Mesenchymal stem cell (in vitro differentiated cells and primary cell): ENCODE results near the gene CLEC18A.

ENCODE experiments used
- DNase-seq: peaks from one replicate; pipeline ENCODE4 v3.0.0-alpha.2; 2013
- H2AFZ ChIP-seq: one replicate; pipeline ENCODE4 v1.6.1; 2013; ENCODE audit warnings: low read depth, mild to moderate bottlenecking, control low read depth, inconsistent platforms, low read length, moderate library complexity
- H2AK5ac ChIP-seq: 2 replicates; pipeline ENCODE4 v1.6.1; 2013; ENCODE audit warnings: low read length, moderate library complexity, mild to moderate bottlenecking, inconsistent platforms; ENCODE audit not compliant: severe bottlenecking
- H2BK120ac ChIP-seq: one replicate; pipeline ENCODE4 v1.6.1; 2013; ENCODE audit warnings: low read depth, mild to moderate bottlenecking, inconsistent platforms, low read length, moderate library complexity
- H2BK12ac ChIP-seq, 2 experiments: one replicate each; pipeline ENCODE4 v1.6.1; 2013; ENCODE audit warnings: inconsistent platforms in 2 of 2, low read length in 2 of 2, mild to moderate bottlenecking in 2 of 2, moderate library complexity in 2 of 2, control low read depth in 1 of 2
- H2BK15ac ChIP-seq: one replicate; pipeline ENCODE4 v1.6.1; 2013; ENCODE audit warnings: mild to moderate bottlenecking, low read depth, inconsistent platforms; ENCODE audit not compliant: poor library complexity, severe bottlenecking
- H2BK5ac ChIP-seq: 2 replicates; pipeline ENCODE4 v1.6.1; 2013; ENCODE audit warnings: low read depth, mild to moderate bottlenecking, low read length, control low read depth, inconsistent platforms; ENCODE audit not compliant: poor library complexity, severe bottlenecking
- H3K14ac ChIP-seq, 2 experiments: one replicate each; pipeline ENCODE4 v1.6.1; 2013; ENCODE audit warnings: inconsistent platforms in 2 of 2, low read length in 2 of 2, control low read depth in 1 of 2, mild to moderate bottlenecking in 1 of 2, moderate library complexity in 1 of 2
- H3K18ac ChIP-seq, 2 experiments: one replicate each; pipeline ENCODE4 v1.6.1; 2013; ENCODE audit warnings: inconsistent platforms in 2 of 2, low read length in 2 of 2, control low read depth in 1 of 2, low read depth in 1 of 2, mild to moderate bottlenecking in 1 of 2
- H3K23ac ChIP-seq, 2 experiments: one replicate each; pipeline ENCODE4 v1.6.1; 2013; ENCODE audit warnings: inconsistent platforms in 2 of 2, low read length in 2 of 2, mild to moderate bottlenecking in 2 of 2, moderate library complexity in 2 of 2, control low read depth in 1 of 2
- H3K27ac ChIP-seq: 2 replicates; pipeline ENCODE4 v1.5.1; 2013; ENCODE audit warnings: mild to moderate bottlenecking, moderate library complexity, low read length, control low read depth, inconsistent platforms; ENCODE audit not compliant: poor library complexity, severe bottlenecking
- H3K27me3 ChIP-seq, 2 experiments: 2 replicates each; pipeline versions ENCODE4 v1.6.1 to v1.7.0; 2013; ENCODE audit warnings: low read length in 2 of 2, mild to moderate bottlenecking in 2 of 2, moderate library complexity in 2 of 2, control low read depth in 1 of 2, inconsistent platforms in 1 of 2; ENCODE audit not compliant: control insufficient read depth in 1 of 2, insufficient read depth in 1 of 2
- H3K36me3 ChIP-seq, 2 experiments: 2 replicates each; pipeline versions ENCODE4 v1.6.1 to v1.7.0; 2013; ENCODE audit warnings: low read length in 2 of 2, control low read depth in 1 of 2, inconsistent platforms in 1 of 2, low read depth in 1 of 2, mild to moderate bottlenecking in 1 of 2; ENCODE audit not compliant: insufficient read depth in 2 of 2, control insufficient read depth in 1 of 2
- H3K4ac ChIP-seq, 2 experiments: one replicate each; pipeline ENCODE4 v1.6.1; 2013; ENCODE audit warnings: inconsistent platforms in 2 of 2, low read length in 2 of 2, mild to moderate bottlenecking in 2 of 2, moderate library complexity in 2 of 2, control low read depth in 1 of 2, low read depth in 1 of 2
- H3K4me1 ChIP-seq: 2 replicates; pipeline ENCODE4 v1.6.1; 2013; ENCODE audit warnings: low read depth, low read length, control low read depth; ENCODE audit not compliant: control insufficient read depth, insufficient read depth
- H3K4me2 ChIP-seq: 2 replicates; pipeline ENCODE4 v1.6.1; 2013; ENCODE audit warnings: low read length, mild to moderate bottlenecking, inconsistent platforms; ENCODE audit not compliant: poor library complexity, severe bottlenecking
- H3K4me3 ChIP-seq, 2 experiments: 2 replicates each; pipeline versions ENCODE4 v1.5.1 to v1.7.0; 2013; ENCODE audit warnings: low read length in 2 of 2, mild to moderate bottlenecking in 2 of 2, control low read depth in 1 of 2, low read depth in 1 of 2; ENCODE audit not compliant: insufficient read depth in 1 of 2
- H3K79me1 ChIP-seq: replicated peaks from 2 replicates; pipeline ENCODE4 v1.6.1; 2013; ENCODE audit warnings: mild to moderate bottlenecking, control low read depth, low read length, inconsistent platforms; ENCODE audit not compliant: poor library complexity, severe bottlenecking
- H3K9ac ChIP-seq: 2 replicates; pipeline ENCODE4 v1.7.0; 2013; ENCODE audit warnings: mild to moderate bottlenecking, low read length, moderate library complexity
- H3K9me3 ChIP-seq: 2 replicates; pipeline ENCODE4 v1.7.0; 2013; ENCODE audit warnings: mild to moderate bottlenecking, low read length; ENCODE audit not compliant: control insufficient read depth
- H4K8ac ChIP-seq: one replicate; pipeline ENCODE4 v1.6.1; 2013; ENCODE audit warnings: inconsistent platforms, mild to moderate bottlenecking, low read length, moderate library complexity
- H4K91ac ChIP-seq: one replicate; pipeline ENCODE4 v1.6.1; 2013; ENCODE audit warnings: mild to moderate bottlenecking, low read length, inconsistent platforms
- WGBS: methylation state at CpG from one replicate; pipeline ENCODE4 v1.1.7; 2013; ENCODE audit warnings: mixed read lengths; 5-methylcytosine and 5-hydroxymethylcytosine counted together

Gene CLEC18A

DNA sequence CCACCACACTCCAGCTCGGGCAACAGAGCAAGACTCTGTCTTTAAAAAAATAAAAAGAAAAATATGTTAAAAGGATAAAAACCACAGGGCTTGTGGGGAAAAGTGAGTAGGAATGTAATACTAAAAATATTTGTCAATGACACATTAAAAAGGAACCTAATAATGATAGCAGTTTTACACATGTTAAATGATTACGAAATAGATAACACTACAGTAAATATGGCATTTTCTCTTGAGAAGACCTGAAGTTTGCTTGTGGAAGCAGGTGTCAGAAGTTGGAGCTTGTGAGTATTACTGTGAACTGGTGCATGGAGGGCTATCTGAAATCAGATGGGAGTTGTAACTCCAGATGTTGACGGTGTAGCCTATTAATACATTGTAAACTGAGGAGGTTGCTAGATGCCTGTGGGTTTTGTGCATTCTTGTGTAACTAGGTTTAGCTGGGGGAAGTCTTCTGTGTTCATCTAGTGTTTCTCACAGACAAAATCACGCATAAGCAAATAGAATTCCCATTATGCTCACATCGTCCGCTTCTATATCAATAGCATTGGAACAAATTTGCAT is 44.2 kb upstream of the CLEC18A start:
- Histone ChIP-seq H3K18ac (no peak overlapping the region), H2BK15ac (no peak overlapping the region), H3K4me3 (no peak overlapping the region), H2AFZ (no peak overlapping the region), H3K14ac (no peak overlapping the region), H4K91ac (no peak overlapping the region), H3K27me3 (no peaks in the 10 kb centered on the region), H3K4me1 (peaks cover 5% of the 10 kb centered on the region), H3K4ac (no peak overlapping the region), H3K23ac (no peak overlapping the region), H3K36me3 (peaks cover 8 to 10% of the 10 kb centered on the region in 2 experiments), H3K9me3 (no peaks in the 10 kb centered on the region), H3K4me2 (no peak overlapping the region), H2BK12ac (no peak overlapping the region), H2AK5ac (no peak overlapping the region), H3K79me1 (peaks cover 1% of the 10 kb centered on the region), H4K8ac (no peak overlapping the region), H3K27ac (peak overlapping the region; percentile 65), H2BK5ac (no peak overlapping the region), H3K9ac (peak overlapping the region; percentile 20), H2BK120ac (no peak overlapping the region)
- DNase-seq = peak; percentile 83
- 59% methylated on average over 4 of the region's 6 CpGs for WGBS

DNA sequence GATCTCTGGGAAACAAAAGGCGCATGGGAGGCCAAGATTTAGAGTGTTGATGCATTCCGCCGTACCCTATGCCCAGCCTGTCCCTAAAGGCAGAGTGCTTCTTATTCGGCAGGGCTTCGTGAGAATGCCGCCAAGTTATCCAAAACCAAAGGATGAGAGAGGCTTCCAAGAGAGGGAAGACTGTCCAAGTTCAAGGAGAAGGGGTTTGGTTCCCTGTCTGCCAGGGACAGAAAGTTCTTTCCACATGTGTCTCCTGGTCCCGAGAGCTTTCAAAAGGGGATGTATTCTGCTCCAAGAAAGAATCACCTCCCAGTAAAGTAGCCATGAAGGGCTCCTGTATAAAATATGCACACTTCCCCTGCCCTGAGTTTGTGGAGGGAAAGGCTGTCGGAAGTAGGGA is 42.1 kb upstream of the CLEC18A start:
- Histone ChIP-seq H2AFZ (no peak overlapping the region), H3K4me2 (no peak overlapping the region), H3K18ac (no peak overlapping the region), H3K14ac (no peak overlapping the region), H3K23ac (no peak overlapping the region), H3K9ac (no peak overlapping the region), H3K79me1 (no peaks in the 10 kb centered on the region), H3K4ac (no peak overlapping the region), H3K9me3 (no peaks in the 10 kb centered on the region), H4K8ac (no peak overlapping the region), H2BK120ac (no peak overlapping the region), H4K91ac (no peak overlapping the region), H3K36me3 (peaks cover 8 to 10% of the 10 kb centered on the region in 2 experiments), H2BK5ac (no peak overlapping the region), H3K4me3 (no peak overlapping the region), H2BK15ac (no peak overlapping the region), H3K27me3 (no peaks in the 10 kb centered on the region), H2BK12ac (no peak overlapping the region), H2AK5ac (no peak overlapping the region), H3K27ac (no peak overlapping the region), H3K4me1 (peaks cover 5% of the 10 kb centered on the region)
- WGBS = 95% methylated on average over 7 of the region's 8 CpGs
- DNase-seq = no peak

- Histone ChIP-seq H3K4me1 (peaks cover 5% of the 10 kb centered on the region), H3K9ac (no peak overlapping the region), H3K27ac (no peak overlapping the region), H2AK5ac (no peak overlapping the region), H3K79me1 (no peaks in the 10 kb centered on the region), H4K91ac (no peak overlapping the region), H2BK15ac (no peak overlapping the region), H2BK5ac (no peak overlapping the region), H3K36me3 (peaks cover 8 to 10% of the 10 kb centered on the region in 2 experiments), H3K27me3 (no peaks in the 10 kb centered on the region), H3K18ac (no peak overlapping the region), H3K4me2 (no peak overlapping the region), H3K9me3 (no peaks in the 10 kb centered on the region), H3K14ac (no peak overlapping the region), H3K4me3 (no peak overlapping the region), H2BK12ac (no peak overlapping the region), H2BK120ac (no peak overlapping the region), H4K8ac (no peak overlapping the region), H2AFZ (no peak overlapping the region), H3K4ac (no peak overlapping the region), H3K23ac (no peak overlapping the region)
- 100% methylated on average over 7 of the region's 7 CpGs for WGBS
- DNase-seq = no peak
Measured at GRCh38 chr16:69909760-69910159, 41.4 kb upstream of the CLEC18A start.

DNA sequence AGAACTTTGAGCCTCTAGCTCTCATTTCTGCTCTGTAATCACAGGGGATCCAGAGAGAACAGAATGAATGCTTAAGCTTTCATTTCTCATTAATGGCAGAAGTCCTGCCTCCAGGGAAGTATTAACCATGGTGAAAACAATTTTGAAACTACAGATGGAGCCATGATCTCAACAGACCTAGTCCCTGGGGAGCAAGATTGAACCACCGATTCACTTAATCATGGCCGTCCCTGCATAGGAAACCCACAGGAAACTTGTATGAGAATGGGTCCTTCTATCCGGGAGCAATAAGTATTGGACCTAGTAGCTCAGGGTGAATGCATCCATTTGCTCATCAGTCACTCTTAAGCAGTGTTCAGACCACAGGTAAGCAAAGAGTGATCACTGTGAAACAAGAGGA is 40.2 kb upstream of the CLEC18A start:
- H3K4me2 ChIP-seq = no peak overlapping the region
- no peak overlapping the region for H2BK15ac ChIP-seq
- no peaks in the 10 kb centered on the region for H3K9me3 ChIP-seq
- H3K79me1 ChIP-seq = no peaks in the 10 kb centered on the region
- no peak for DNase-seq
- no peak overlapping the region for H2BK5ac ChIP-seq
- no peak overlapping the region for H3K18ac ChIP-seq
- no peak overlapping the region for H4K8ac ChIP-seq
- H3K23ac ChIP-seq = no peak overlapping the region
- peaks cover 5% of the 10 kb centered on the region for H3K4me1 ChIP-seq
- peaks cover 8 to 10% of the 10 kb centered on the region in 2 experiments for H3K36me3 ChIP-seq
- H2BK120ac ChIP-seq = no peak overlapping the region
- no peak overlapping the region for H3K4me3 ChIP-seq
- H3K27me3 ChIP-seq = no peaks in the 10 kb centered on the region
- no peak overlapping the region for H3K27ac ChIP-seq
- H3K4ac ChIP-seq = no peak overlapping the region
- H3K14ac ChIP-seq = no peak overlapping the region
- H2BK12ac ChIP-seq = no peak overlapping the region
- H2AFZ ChIP-seq = no peak overlapping the region
- WGBS = 99% methylated on average over 3 of the region's 3 CpGs
- H4K91ac ChIP-seq = no peak overlapping the region
- no peak overlapping the region for H2AK5ac ChIP-seq
- no peak overlapping the region for H3K9ac ChIP-seq
